WTC11 (cell line): ENCODE measurements around the gene RENBP. TPM values are rescaled to one million over a fixed set of nuclear protein-coding genes. Genes with fewer than 3 reads are reported as not detected.
A peak's percentile ranks its signal among the peaks of the same experiment; 100 is the strongest.

Experiments used
- ATAC-seq: fragments of 200-7000 bp; cut with Tn5 transposase; 2 replicates; pipeline ENCODE4 v1.10.0; 2021; ENCODE audit warnings: mild to moderate bottlenecking, moderate library complexity
- CTCF ChIA-PET: fragments of 300-600 bp; sonication (Branson Sonifier 250); formaldehyde crosslinking; loops from one replicate; lab custom pipeline; 2021; ENCODE audit warnings: antibody characterized with exemption; lab: Charles Lee
- POLR2A ChIA-PET: fragments of 350-600 bp; sonication (Branson Sonifier 250); formaldehyde crosslinking; loops from one replicate; lab custom pipeline; 2021; ENCODE audit warnings: antibody characterized with exemption; lab: Charles Lee
- DNase-seq: peaks from one replicate; pipeline ENCODE4 v3.0.0; 2021; ENCODE audit warnings: low spot score
- H3K27ac Mint-ChIP-seq: 2 replicates; pipeline ENCODE4 v1.8.0; 2021; ENCODE audit warnings: mixed read lengths
- H3K27me3 Mint-ChIP-seq: 2 replicates; pipeline ENCODE4 v1.8.0; 2021; ENCODE audit warnings: low read depth, mild to moderate bottlenecking, moderate library complexity, mixed read lengths
- H3K36me3 Mint-ChIP-seq: 2 replicates; pipeline ENCODE4 v1.8.0; 2021; ENCODE audit warnings: mixed read lengths
- H3K4me1 Mint-ChIP-seq: 2 replicates; pipeline ENCODE4 v1.8.0; 2022; ENCODE audit warnings: mixed read lengths
- H3K4me3 Mint-ChIP-seq: 2 replicates; pipeline ENCODE4 v1.8.0; 2021; ENCODE audit warnings: mild to moderate bottlenecking, moderate library complexity, mixed read lengths
- H3K9me3 Mint-ChIP-seq: 2 replicates; pipeline ENCODE4 v1.8.0; 2021; ENCODE audit warnings: mixed read lengths
- ARID4B ChIP-seq: sonication (generic); formaldehyde crosslinking; IDR thresholded peaks from 2 replicates; pipeline ENCODE4 v1.8.0; 2023; ENCODE audit warnings: missing genetic modification reagents, mild to moderate bottlenecking, borderline replicate concordance
- ATF1 ChIP-seq: sonication (generic); formaldehyde crosslinking; IDR thresholded peaks from 2 replicates; pipeline ENCODE4 v1.8.1; 2023; ENCODE audit warnings: mild to moderate bottlenecking, moderate library complexity, missing genetic modification reagents
- CREM ChIP-seq: sonication (generic); formaldehyde crosslinking; IDR thresholded peaks from 2 replicates; pipeline ENCODE4 v1.8.1; 2022; ENCODE audit warnings: mild to moderate bottlenecking, missing genetic modification reagents, moderate library complexity
- MLX ChIP-seq: sonication (generic); formaldehyde crosslinking; IDR thresholded peaks from 2 replicates; pipeline ENCODE4 v1.8.1; 2023; ENCODE audit warnings: mild to moderate bottlenecking, missing genetic modification reagents, moderate library complexity
- PRDM15 ChIP-seq: sonication (generic); formaldehyde crosslinking; IDR thresholded peaks from 2 replicates; pipeline ENCODE4 v1.8.0; 2022; ENCODE audit warnings: missing genetic modification reagents
- ZBTB21 ChIP-seq: sonication (generic); formaldehyde crosslinking; IDR thresholded peaks from 2 replicates; pipeline ENCODE4 v1.8.1; 2023; ENCODE audit warnings: mild to moderate bottlenecking, missing genetic modification reagents, borderline replicate concordance
- ZNF121 ChIP-seq: sonication (generic); formaldehyde crosslinking; IDR thresholded peaks from 2 replicates; pipeline ENCODE4 v1.8.0; 2023; ENCODE audit warnings: missing genetic modification reagents
- ZNF232 ChIP-seq: sonication (generic); formaldehyde crosslinking; IDR thresholded peaks from 2 replicates; pipeline ENCODE4 v1.8.0; 2022; ENCODE audit warnings: mild to moderate bottlenecking, missing genetic modification reagents
- ZNF281 ChIP-seq: sonication (generic); formaldehyde crosslinking; IDR thresholded peaks from 2 replicates; pipeline ENCODE4 v1.8.0; 2023; ENCODE audit warnings: mild to moderate bottlenecking, missing genetic modification reagents
- ZNF416 ChIP-seq: fragments of 250-450 bp; sonication (Bioruptor Pico); IDR thresholded peaks from 2 replicates; pipeline ENCODE4 v1.9.0; 2021; ENCODE audit warnings: mild to moderate bottlenecking, inconsistent platforms
- total RNA-seq: library from RNA; stranded (reverse); gene quantifications from 3 replicates; pipeline ENCODE4 v1.2.3, GENCODE V29; 2021

The RENBP gene
- total RNA-seq, 1 experiment from 2014 or later: 14.0 TPM

- TF ChIP-seq CREM (CRISPR knock-in tag): no peak
- no peak for TF ChIP-seq ZNF281 (CRISPR knock-in tag)
- no peak for TF ChIP-seq ZBTB21 (CRISPR knock-in tag)
- no peak for TF ChIP-seq ZNF232 (CRISPR knock-in tag)
- TF ChIP-seq ZNF121 (CRISPR knock-in tag): no peak
- no peak for TF ChIP-seq ATF1 (CRISPR knock-in tag)
- Mint-ChIP-seq H3K9me3 (no peaks in the 10 kb centered on the region), H3K36me3 (peaks cover 19% of the 10 kb centered on the region), H3K4me3 (no peak overlapping the region), H3K27me3 (no peaks in the 10 kb centered on the region), H3K27ac (0 out of 2 replicates have a peak overlapping the region, but pooled peaks have one; percentile 60), H3K4me1 (peaks cover 14% of the 10 kb centered on the region)
- ATAC-seq: no peak
- POLR2A ChIA-PET: interaction anchor here (0.8 to 1.0 kb wide), 2 partner anchors 14 to 22 kb away, joined by 3 to 5 read pairs; partner anchors contain the start of gene NAA10
- DNase-seq: no peak
- CTCF ChIA-PET: interaction anchor here (1.3 to 7.3 kb wide), 5 partner anchors 10 to 63 kb away, joined by 4 to 116 read pairs (median 7); partner anchors contain the start of genes ARHGAP4 and L1CAM
Measured at GRCh38 chrX:153948847-153949805, 4.7 kb upstream of the RENBP start.

GRCh38 chrX:153948002-153948466 is 3.6 kb upstream of the RENBP start:
- no peak for DNase-seq
- peaks cover 18% of the 10 kb centered on the region for H3K36me3 Mint-ChIP-seq
- ATAC-seq: no peak
- H3K27ac Mint-ChIP-seq: peak overlapping the region; percentile 89
- no peak overlapping the region for H3K4me3 Mint-ChIP-seq
- H3K4me1 Mint-ChIP-seq: peaks cover 14% of the 10 kb centered on the region
- CTCF ChIA-PET: interaction anchor here (0.8 to 7.3 kb wide), 12 partner anchors 9 to 203 kb away, joined by 3 to 116 read pairs (median 6); partner anchors contain the start of genes ARHGAP4, L1CAM and SSR4
- TF ChIP-seq PRDM15 (CRISPR knock-in tag) (peak; percentile 65), ZNF416 (CRISPR knock-in tag) (no peak), MLX (CRISPR knock-in tag) (no peak), ARID4B (CRISPR knock-in tag) (no peak)
- TF ChIP-seq, all 79 proteins: peak for 1
- Mint-ChIP-seq H3K27me3 (no peaks in the 10 kb centered on the region), H3K9me3 (no peaks in the 10 kb centered on the region)
- POLR2A ChIA-PET: interaction anchor here (1.0 kb wide), 1 partner anchor 23 kb away, joined by 3 read pairs; the partner anchor contains the start of gene HCFC1
